ENCODE measurements around the gene TMEM181.

GRCh38 chr6:158548418-158549161 lies 11.3 kb upstream of the TMEM181 start:
- TF ChIP-seq EZH2 (IDR thresholded peaks at IDR 0.05; ENCODE audit: borderline replicate concordance) (no peak), CTCF (IDR thresholded peaks at IDR 0.05; ENCODE audit: poor library complexity) (no peak), EZH2phosphoT487 (IDR thresholded peaks at IDR 0.05; ENCODE audit: low read depth, severe bottlenecking, unreplicated experiment) (no peak)
